Hepatocyte (in vitro differentiated cells): ENCODE results near the gene PTPN3. TPM values are rescaled to one million over a fixed set of nuclear protein-coding genes. Genes with fewer than 3 reads are reported as not detected.

Experiments used
- DNase-seq: peaks from one replicate; pipeline ENCODE4 v3.0.0-alpha.2; 2016; ENCODE audit warnings: low spot score
- H2AFZ ChIP-seq: fragments of 200-600 bp; sonication (generic); 2 replicates; pipeline ENCODE4 v1.6.0; 2016; ENCODE audit warnings: antibody characterized with exemption, mild to moderate bottlenecking
- H3K27ac ChIP-seq: fragments of 200-600 bp; sonication (generic); 2 replicates; pipeline ENCODE4 v1.5.1; 2016; ENCODE audit warnings: mild to moderate bottlenecking
- H3K27me3 ChIP-seq: fragments of 200-600 bp; sonication (generic); 2 replicates; pipeline ENCODE4 v1.6.1; 2016
- H3K36me3 ChIP-seq: fragments of 200-600 bp; sonication (generic); replicated peaks from 2 replicates; pipeline ENCODE4 v1.5.1; 2016; ENCODE audit warnings: low read depth; ENCODE audit not compliant: insufficient read depth
- H3K4me1 ChIP-seq: fragments of 200-600 bp; sonication (generic); 2 replicates; pipeline ENCODE4 v1.5.1; 2016; ENCODE audit warnings: mild to moderate bottlenecking, moderate library complexity; ENCODE audit not compliant: insufficient read depth
- H3K4me2 ChIP-seq: fragments of 200-600 bp; sonication (generic); 2 replicates; pipeline ENCODE4 v1.6.0; 2016
- H3K4me3 ChIP-seq: fragments of 200-600 bp; sonication (generic); 2 replicates; pipeline ENCODE4 v1.5.1; 2016; ENCODE audit warnings: mild to moderate bottlenecking
- H3K79me2 ChIP-seq: fragments of 200-600 bp; sonication (generic); 2 replicates; pipeline ENCODE4 v1.6.0; 2017; ENCODE audit warnings: mild to moderate bottlenecking
- H3K9me2 ChIP-seq: fragments of 200-600 bp; sonication (generic); replicated peaks from 2 replicates; pipeline ENCODE4 v1.6.0; 2017; ENCODE audit warnings: mild to moderate bottlenecking; ENCODE audit not compliant: insufficient read depth
- H3K9me3 ChIP-seq: fragments of 200-600 bp; sonication (generic); 2 replicates; pipeline ENCODE4 v1.5.1; 2016; ENCODE audit warnings: low read depth, mild to moderate bottlenecking
- H4K20me1 ChIP-seq: fragments of 200-600 bp; sonication (generic); 2 replicates; pipeline ENCODE4 v1.6.0; 2016; ENCODE audit warnings: mild to moderate bottlenecking; ENCODE audit not compliant: insufficient read depth, poor library complexity, severe bottlenecking
- EZH2 ChIP-seq: fragments of 200-600 bp; sonication (generic); IDR thresholded peaks from 2 replicates; pipeline ENCODE4 v1.6.1; 2016; ENCODE audit warnings: antibody characterized with exemption, mild to moderate bottlenecking, borderline replicate concordance
- EZH2phosphoT487 ChIP-seq: fragments of 200-600 bp; sonication (generic); IDR thresholded peaks from one replicate; pipeline ENCODE4 v1.6.1; 2018; ENCODE audit warnings: antibody characterized with exemption, mild to moderate bottlenecking, low read depth, moderate library complexity; ENCODE audit not compliant: unreplicated experiment, severe bottlenecking
- WGBS: methylation state at CpG from one replicate; pipeline ENCODE4 v1.1.6; 2016; ENCODE audit warnings: low lambda C conversion rate; ENCODE audit errors: missing lambda C conversion rate; 5-methylcytosine and 5-hydroxymethylcytosine counted together
- polyA plus RNA-seq: library from polyadenylated mRNA; unstranded; fragments of >200 nt; fragmentation: Nextera tagmentation; extraction: Ambion mirVana; gene quantifications from 2 replicates; pipeline ENCODE4 v1.2.1, GENCODE V29; 2016
- total RNA-seq: library from RNA; depleted of rRNA; stranded (reverse); fragments of >200 nt; gene quantifications from 2 replicates; pipeline ENCODE4 v1.2.3, GENCODE V29; 2014
- TF ChIP-seq, protein P1 (sequence below): fragments of 200-600 bp; sonication (generic); IDR thresholded peaks from 2 replicates; pipeline ENCODE4 v1.5.1; 2016; ENCODE audit warnings: antibody characterized with exemption, mild to moderate bottlenecking; ENCODE audit not compliant: poor library complexity

The PTPN3 gene
- total and polyA plus RNA-seq, 2 experiments from 2014 or later: 4.4 to 12.1 TPM

DNA sequence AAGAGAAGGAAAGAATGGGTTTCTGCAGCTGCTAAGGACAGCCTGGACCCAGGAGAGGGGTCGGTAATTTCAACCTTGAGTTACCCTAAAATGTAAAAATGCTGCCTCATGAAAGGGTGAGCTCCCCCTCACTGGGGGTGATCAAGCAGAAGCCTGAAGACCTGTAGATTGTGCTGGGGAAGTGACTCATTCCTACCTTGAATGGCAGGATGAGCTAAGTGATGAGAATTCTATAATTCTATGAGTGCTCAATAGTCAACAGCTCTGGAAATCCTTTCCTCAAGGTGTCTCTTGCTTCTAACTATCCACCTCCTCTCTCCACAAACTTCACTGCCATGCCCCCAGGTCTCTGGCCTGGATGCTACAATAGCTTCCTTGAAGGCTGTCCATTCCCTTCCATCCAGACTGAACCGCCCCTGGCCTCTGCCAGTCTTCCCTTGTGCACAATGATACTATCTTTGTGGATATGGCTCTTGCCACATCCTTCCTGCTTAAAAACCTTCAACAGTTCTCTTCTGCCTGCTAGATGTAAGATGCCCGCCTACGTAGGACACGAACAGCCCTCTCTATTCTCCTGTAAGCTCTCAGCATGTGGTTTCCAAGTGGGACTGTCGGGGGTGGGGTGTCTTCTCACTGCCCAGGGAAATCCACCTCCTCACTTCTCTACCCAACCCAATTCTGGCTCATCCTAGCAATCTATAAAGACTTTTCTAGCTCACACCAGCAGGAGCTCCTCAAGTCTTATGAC is 50.6 kb downstream of the PTPN3 start:
- no peaks in the 10 kb centered on the region for H3K9me2 ChIP-seq
- 92% methylated on average over 6 of the region's 6 CpGs for WGBS

DNA sequence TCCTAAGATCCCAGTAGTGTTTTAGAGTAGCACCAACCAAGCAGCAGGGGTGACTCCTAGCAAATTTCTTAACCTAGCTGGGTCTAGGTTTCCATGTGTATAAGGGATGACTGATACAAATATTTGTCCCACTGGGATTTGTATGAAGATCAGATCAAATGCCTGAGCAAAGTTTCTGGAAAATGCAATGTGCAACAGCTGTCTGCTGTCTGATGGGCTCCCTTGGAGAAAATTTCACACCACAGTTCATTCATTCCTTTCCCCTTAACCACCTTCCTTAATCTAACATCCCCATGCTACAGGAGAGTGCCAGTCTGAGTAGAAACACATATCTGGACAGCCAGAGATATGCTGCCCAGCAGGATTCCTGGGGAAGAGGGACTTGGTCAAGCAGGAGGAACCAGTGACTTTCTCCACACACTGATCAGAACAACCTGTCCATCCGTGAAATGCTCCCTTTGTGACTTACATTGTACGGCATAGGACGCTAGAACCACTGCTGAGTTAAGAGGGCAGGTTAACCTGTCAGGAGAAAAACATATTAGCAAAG is 53.3 kb downstream of the PTPN3 start:
- Histone ChIP-seq H3K4me1 (no peaks in the 10 kb centered on the region), H3K27me3 (no peaks in the 10 kb centered on the region), H3K27ac (no peak overlapping the region), H3K79me2 (no peaks in the 10 kb centered on the region), H4K20me1 (no peaks in the 10 kb centered on the region), H2AFZ (no peak overlapping the region), H3K9me3 (no peaks in the 10 kb centered on the region), H3K36me3 (no peaks in the 10 kb centered on the region), H3K9me2 (no peaks in the 10 kb centered on the region), H3K4me2 (no peak overlapping the region), H3K4me3 (no peak overlapping the region)
- TF ChIP-seq, protein P1, sequence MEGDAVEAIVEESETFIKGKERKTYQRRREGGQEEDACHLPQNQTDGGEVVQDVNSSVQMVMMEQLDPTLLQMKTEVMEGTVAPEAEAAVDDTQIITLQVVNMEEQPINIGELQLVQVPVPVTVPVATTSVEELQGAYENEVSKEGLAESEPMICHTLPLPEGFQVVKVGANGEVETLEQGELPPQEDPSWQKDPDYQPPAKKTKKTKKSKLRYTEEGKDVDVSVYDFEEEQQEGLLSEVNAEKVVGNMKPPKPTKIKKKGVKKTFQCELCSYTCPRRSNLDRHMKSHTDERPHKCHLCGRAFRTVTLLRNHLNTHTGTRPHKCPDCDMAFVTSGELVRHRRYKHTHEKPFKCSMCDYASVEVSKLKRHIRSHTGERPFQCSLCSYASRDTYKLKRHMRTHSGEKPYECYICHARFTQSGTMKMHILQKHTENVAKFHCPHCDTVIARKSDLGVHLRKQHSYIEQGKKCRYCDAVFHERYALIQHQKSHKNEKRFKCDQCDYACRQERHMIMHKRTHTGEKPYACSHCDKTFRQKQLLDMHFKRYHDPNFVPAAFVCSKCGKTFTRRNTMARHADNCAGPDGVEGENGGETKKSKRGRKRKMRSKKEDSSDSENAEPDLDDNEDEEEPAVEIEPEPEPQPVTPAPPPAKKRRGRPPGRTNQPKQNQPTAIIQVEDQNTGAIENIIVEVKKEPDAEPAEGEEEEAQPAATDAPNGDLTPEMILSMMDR: no peak
- WGBS: 69% methylated on average over 3 of the region's 3 CpGs
- no peak for DNase-seq

More for the DNA sequence above, 50.6 kb downstream of the PTPN3 start:
- Histone ChIP-seq H3K79me2 (no peaks in the 10 kb centered on the region), H3K4me3 (no peak overlapping the region), H3K9me3 (no peaks in the 10 kb centered on the region), H3K27me3 (no peaks in the 10 kb centered on the region), H4K20me1 (no peaks in the 10 kb centered on the region), H2AFZ (no peak overlapping the region), H3K27ac (no peak overlapping the region), H3K36me3 (no peaks in the 10 kb centered on the region), H3K4me1 (no peaks in the 10 kb centered on the region), H3K4me2 (no peak overlapping the region)
- DNase-seq: no peak
- TF ChIP-seq, protein P1: no peak
- TF ChIP-seq EZH2 (no peak), EZH2phosphoT487 (no peak)

DNA sequence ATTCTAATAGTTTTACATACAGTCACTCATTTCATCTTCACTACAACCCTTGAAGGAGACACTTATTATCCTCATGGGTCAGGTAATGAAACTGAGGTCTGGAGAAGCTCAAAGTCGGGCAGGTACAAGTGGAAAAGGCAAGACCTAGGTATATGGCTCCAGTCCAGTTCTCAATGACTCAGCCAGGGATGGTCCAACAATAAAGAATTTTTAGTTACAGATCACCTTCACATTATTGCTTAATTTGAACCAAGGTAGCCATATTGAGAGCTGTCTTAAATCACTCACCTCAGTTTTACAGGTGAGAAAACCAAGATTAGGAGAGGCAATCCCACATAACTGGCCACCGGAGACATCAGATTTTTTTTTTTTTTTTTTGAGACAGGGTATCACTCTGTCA is 55.4 kb downstream of the PTPN3 start:
- no peaks in the 10 kb centered on the region for H3K36me3 ChIP-seq
- H3K4me1 ChIP-seq: no peaks in the 10 kb centered on the region
- no peaks in the 10 kb centered on the region for H3K9me3 ChIP-seq
- H3K9me2 ChIP-seq: no peaks in the 10 kb centered on the region
- no peak overlapping the region for H3K4me3 ChIP-seq
- no peaks in the 10 kb centered on the region for H3K79me2 ChIP-seq
- H3K4me2 ChIP-seq: no peak overlapping the region
- DNase-seq: no peak
- H2AFZ ChIP-seq: no peak overlapping the region
- 81% methylated on average over 2 of the region's 2 CpGs for WGBS
- H4K20me1 ChIP-seq: no peaks in the 10 kb centered on the region
- TF ChIP-seq, protein P1: no peak
- TF ChIP-seq EZH2phosphoT487: no peak
- no peak for TF ChIP-seq EZH2
- H3K27me3 ChIP-seq: no peaks in the 10 kb centered on the region
- H3K27ac ChIP-seq: no peak overlapping the region
